IMR-90 (cell line): ENCODE results near the gene KRTAP10-7. TPM values are rescaled to one million over a fixed set of nuclear protein-coding genes. Genes with fewer than 3 reads are reported as not detected.

Experiments
- ATAC-seq: fragments of 200-7000 bp; cut with Tn5 transposase; 2 replicates; pipeline ENCODE4 v1.9.1; 2020; ENCODE audit warnings: low read depth, mild to moderate bottlenecking, moderate library complexity
- BruUV-seq: library from RNA; stranded (reverse); fragments of 400-500 nt; replicated peaks from 2 replicates; lab custom pipeline; 2021; lab: Mats Ljungman, UMichigan
- CTCF ChIA-PET: fragments of 300-600 bp; formaldehyde crosslinking; extraction: SDS; loops from one replicate; lab custom pipeline; 2021; ENCODE audit warnings: antibody characterized with exemption; lab: Yijun Ruan, JAX
- POLR2A ChIA-PET: fragments of 300-600 bp; sonication (Branson Sonifier 250); formaldehyde crosslinking; loops from one replicate; lab custom pipeline; 2022; ENCODE audit warnings: antibody characterized with exemption; ENCODE audit not compliant: unreplicated experiment; lab: Charles Lee
- DNase-seq: peaks from one replicate; pipeline ENCODE4 v3.0.0; 2013
- H2AFZ ChIP-seq: replicated peaks from 2 replicates; pipeline ENCODE3; 2013; ENCODE audit warnings: low read length, mild to moderate bottlenecking; ENCODE audit not compliant: poor library complexity
- H2AK5ac ChIP-seq: 2 replicates; pipeline ENCODE4 v1.6.1; 2013; ENCODE audit warnings: low read depth, low read length, inconsistent platforms
- H2AK9ac ChIP-seq: replicated peaks from 2 replicates; pipeline ENCODE3; 2013; ENCODE audit warnings: mild to moderate bottlenecking, low read depth, low read length, moderate library complexity; ENCODE audit not compliant: poor library complexity
- H2BK120ac ChIP-seq: 2 replicates; pipeline ENCODE4 v1.6.1; 2013; ENCODE audit warnings: low read depth, low read length, inconsistent platforms
- H2BK15ac ChIP-seq: 3 replicates; pipeline ENCODE4 v1.6.1; 2013; ENCODE audit warnings: low read depth, low read length, inconsistent platforms
- H2BK20ac ChIP-seq: 2 replicates; pipeline ENCODE4 v1.6.1; 2013; ENCODE audit warnings: low read depth, mild to moderate bottlenecking, inconsistent platforms, low read length, moderate library complexity
- H2BK5ac ChIP-seq: 2 replicates; pipeline ENCODE4 v1.6.1; 2013; ENCODE audit warnings: mild to moderate bottlenecking, low read depth, low read length, inconsistent platforms; ENCODE audit not compliant: poor library complexity, severe bottlenecking
- H3K14ac ChIP-seq: replicated peaks from 2 replicates; pipeline ENCODE4 v1.6.1; 2013; ENCODE audit warnings: low read depth, low read length, inconsistent platforms
- H3K18ac ChIP-seq: 2 replicates; pipeline ENCODE4 v1.6.1; 2013; ENCODE audit warnings: low read depth, low read length, control low read depth
- H3K23ac ChIP-seq: 2 replicates; pipeline ENCODE4 v1.6.1; 2013; ENCODE audit warnings: low read depth, low read length, inconsistent platforms
- H3K27ac ChIP-seq: 2 replicates; pipeline ENCODE4 v1.5.1; 2013; ENCODE audit warnings: mild to moderate bottlenecking, control low read depth, low read length; ENCODE audit not compliant: insufficient read depth
- H3K27me3 ChIP-seq: 2 replicates; pipeline ENCODE4 v1.6.1; 2013; ENCODE audit warnings: low read length; ENCODE audit not compliant: control insufficient read depth, insufficient read depth
- H3K36me3 ChIP-seq: 2 replicates; pipeline ENCODE4 v1.6.1; 2013; ENCODE audit warnings: low read length, mixed read lengths; ENCODE audit not compliant: control insufficient read depth, insufficient read depth
- H3K4ac ChIP-seq: 2 replicates; pipeline ENCODE4 v1.6.1; 2013; ENCODE audit warnings: low read depth, low read length, inconsistent platforms
- H3K4me1 ChIP-seq: 2 replicates; pipeline ENCODE4 v1.6.1; 2013; ENCODE audit warnings: low read length, mixed read lengths; ENCODE audit not compliant: control insufficient read depth, insufficient read depth
- H3K4me2 ChIP-seq: 2 replicates; pipeline ENCODE4 v1.6.1; 2013; ENCODE audit warnings: low read depth, mild to moderate bottlenecking, control low read depth, low read length, moderate library complexity
- H3K4me3 ChIP-seq: 2 replicates; pipeline ENCODE4 v1.5.1; 2013; ENCODE audit warnings: low read depth, mild to moderate bottlenecking, control low read depth, low read length, moderate library complexity; ENCODE audit not compliant: insufficient read depth
- H3K56ac ChIP-seq: 2 replicates; pipeline ENCODE4 v1.6.1; 2013; ENCODE audit warnings: low read length, inconsistent platforms; ENCODE audit not compliant: insufficient read depth; ENCODE audit errors: extremely low read depth
- H3K79me1 ChIP-seq, 2 experiments: 2 replicates each; pipeline ENCODE4 v1.6.1; 2013; ENCODE audit warnings: low read length in 2 of 2, inconsistent platforms in 1 of 2, low read depth in 1 of 2
- H3K9ac ChIP-seq: 2 replicates; pipeline ENCODE4 v1.6.1; 2013; ENCODE audit warnings: low read depth, low read length, control low read depth
- H3K9me1 ChIP-seq: 2 replicates; pipeline ENCODE4 v1.6.1; 2013; ENCODE audit warnings: low read length, inconsistent platforms; ENCODE audit not compliant: insufficient read depth
- H3K9me3 ChIP-seq: 2 replicates; pipeline ENCODE4 v1.6.1; 2013; ENCODE audit warnings: low read length; ENCODE audit not compliant: control insufficient read depth, insufficient read depth
- H4K20me1 ChIP-seq: 2 replicates; pipeline ENCODE4 v1.6.1; 2013; ENCODE audit warnings: low read length, inconsistent platforms; ENCODE audit not compliant: insufficient read depth
- H4K5ac ChIP-seq: 2 replicates; pipeline ENCODE4 v1.6.1; 2013; ENCODE audit warnings: mild to moderate bottlenecking, low read depth, low read length, control low read depth
- H4K8ac ChIP-seq, 2 experiments: 2 replicates each; pipeline ENCODE4 v1.6.1; 2013; ENCODE audit warnings: low read depth in 2 of 2, low read length in 2 of 2, control low read depth in 1 of 2, inconsistent platforms in 1 of 2
- H4K91ac ChIP-seq: 2 replicates; pipeline ENCODE4 v1.6.1; 2013; ENCODE audit warnings: low read depth, low read length, inconsistent platforms; ENCODE audit not compliant: insufficient read depth
- BHLHE40 ChIP-seq: fragments of 150-350 bp; IDR thresholded peaks from 2 replicates; pipeline ENCODE4 v1.6.1; 2016; ENCODE audit warnings: mild to moderate bottlenecking, low read depth, low read length
- CEBPB ChIP-seq: IDR thresholded peaks from 2 replicates; pipeline ENCODE4 v1.6.1; 2012; ENCODE audit warnings: low read depth, low read length, improper control_type of control experiment
- CHD1 ChIP-seq: IDR thresholded peaks from 2 replicates; pipeline ENCODE4 v1.6.1; 2012; ENCODE audit warnings: low read depth, low read length, improper control_type of control experiment
- FOS ChIP-seq: fragments of 150-350 bp; IDR thresholded peaks from 2 replicates; pipeline ENCODE4 v1.6.1; 2016; ENCODE audit warnings: low read depth, low read length
- MAFK ChIP-seq: IDR thresholded peaks from 2 replicates; pipeline ENCODE4 v1.6.1; 2012; ENCODE audit warnings: low read depth, low read length, improper control_type of control experiment
- MAZ ChIP-seq: IDR thresholded peaks from 2 replicates; pipeline ENCODE4 v1.6.1; 2012; ENCODE audit warnings: low read depth, mild to moderate bottlenecking, low read length, improper control_type of control experiment, moderate library complexity, borderline replicate concordance
- MXI1 ChIP-seq: IDR thresholded peaks from 2 replicates; pipeline ENCODE4 v1.6.1; 2012; ENCODE audit warnings: low read depth, mild to moderate bottlenecking, low read length, moderate library complexity, borderline replicate concordance
- NFE2L2 ChIP-seq: fragments of 150-350 bp; IDR thresholded peaks from 2 replicates; pipeline ENCODE4 v1.6.1; 2016; ENCODE audit warnings: low read depth, mild to moderate bottlenecking, low read length
- POLR2A ChIP-seq: IDR thresholded peaks from 2 replicates; pipeline ENCODE4 v1.6.1; 2012; ENCODE audit warnings: mild to moderate bottlenecking, low read depth, low read length
- RAD21 ChIP-seq: IDR thresholded peaks from 2 replicates; pipeline ENCODE4 v1.6.1; 2012; ENCODE audit warnings: low read length, improper control_type of control experiment
- RCOR1 ChIP-seq: IDR thresholded peaks from 2 replicates; pipeline ENCODE4 v1.6.1; 2012; ENCODE audit warnings: mild to moderate bottlenecking, low read length, improper control_type of control experiment; ENCODE audit not compliant: insufficient replicate concordance
- RFX5 ChIP-seq: IDR thresholded peaks from 2 replicates; pipeline ENCODE4 v1.8.0; 2012; ENCODE audit warnings: low read depth, mild to moderate bottlenecking, low read length, moderate library complexity
- SMC3 ChIP-seq: fragments of 150-350 bp; IDR thresholded peaks from 2 replicates; pipeline ENCODE4 v1.6.1; 2016; ENCODE audit warnings: low read depth, mild to moderate bottlenecking, antibody characterized with exemption, low read length, moderate library complexity
- WGBS, 2 experiments: methylation state at CpG; one replicate each; pipeline versions ENCODE4 v1.1.5 to v1.1.7; 2013; ENCODE audit warnings: missing lambda C conversion rate in 2 of 2; ENCODE audit not compliant: insufficient read length in 1 of 2; ENCODE audit errors: extremely low coverage in 2 of 2; 5-methylcytosine and 5-hydroxymethylcytosine counted together
- dilution Hi-C: fragments of 300-500 bp; cut with HindIII; formaldehyde crosslinking; loops from one replicate; pipeline ENCODE4 v1.14.3; 2018; ENCODE audit warnings: low sequenced_read_pairs; ENCODE audit not compliant: unreplicated experiment
- in situ Hi-C: fragments of 300-500 bp; cut with MboI; formaldehyde crosslinking; loops from 3 replicates; pipeline ENCODE4 v1.14.3; 2019; ENCODE audit warnings: low sequenced_read_pairs, inconsistent platforms, mixed read lengths
- intact Hi-C: fragments of 100-400 bp; cut with micrococcal nuclease; formaldehyde crosslinking; loops from 2 replicates; pipeline ENCODE4 v1.10.0; 2022
- polyA plus RNA-seq, 3 experiments: library from polyadenylated mRNA; depleted of rRNA; stranded (reverse); fragments of >200 nt; gene quantifications; 2 replicates each; pipeline ENCODE4 v1.2.3, GENCODE V29; 2012; ENCODE audit warnings: low replicate concordance in 1 of 3
- total RNA-seq: library from RNA; depleted of rRNA; stranded (reverse); fragments of >200 nt; gene quantifications from 2 replicates; pipeline ENCODE4 v1.2.3, GENCODE V29; 2012
- TF ChIP-seq, protein P1 (sequence below): fragments of 150-350 bp; IDR thresholded peaks from 2 replicates; pipeline ENCODE4 v1.6.1; 2017; ENCODE audit warnings: mild to moderate bottlenecking, antibody characterized with exemption, low read length, low read depth
- TF ChIP-seq, protein P2 (sequence below): fragments of 150-350 bp; IDR thresholded peaks from 2 replicates; pipeline ENCODE4 v1.6.1; 2016; ENCODE audit warnings: low read depth, mild to moderate bottlenecking, low read length, moderate library complexity, borderline replicate concordance
- TF ChIP-seq, protein P3 (sequence below): conservative IDR thresholded peaks from 2 replicates; pipeline ENCODE4 v1.5.1; 2012; ENCODE audit warnings: mild to moderate bottlenecking, low read depth, low read length, improper control_type of control experiment

KRTAP10-7 gene
- total and polyA plus RNA-seq, 2 of the 4 experiments (the other 2 are of a cell fraction): not detected

DNA sequence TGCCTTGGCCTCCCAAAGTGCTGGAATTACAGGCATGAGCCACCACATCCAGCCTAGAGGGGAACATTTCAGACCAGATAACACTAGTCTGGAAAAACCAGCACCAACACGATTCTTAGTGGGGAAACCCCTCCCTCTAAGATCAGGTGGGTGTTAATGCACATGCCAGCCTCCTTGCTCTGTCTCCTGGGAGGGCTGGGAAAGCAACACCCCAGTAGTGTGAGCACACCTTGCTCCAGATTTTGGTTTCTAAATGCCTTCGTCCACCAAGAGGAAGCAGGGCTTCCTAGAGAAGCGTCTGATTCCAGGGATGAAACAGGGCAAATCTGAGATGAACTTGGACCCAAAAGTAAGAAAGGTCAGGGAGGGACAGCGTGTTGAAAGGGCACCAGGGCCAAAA lies 29.1 kb upstream of the KRTAP10-7 start:
- no peak overlapping the region for H2AFZ ChIP-seq
- dilution Hi-C loops (no loop called here), in situ Hi-C loops (no loop called here), intact Hi-C loops (no loop called here)
- no peak overlapping the region for H3K23ac ChIP-seq
- no peak overlapping the region for H2AK9ac ChIP-seq
- DNase-seq: no peak
- H3K4ac ChIP-seq: no peak overlapping the region
- H4K91ac ChIP-seq: no peak overlapping the region
- H4K20me1 ChIP-seq: no peaks in the 10 kb centered on the region
- no peak overlapping the region for H2BK15ac ChIP-seq
- ChIA-PET POLR2A (no interaction called here), CTCF (no interaction called here)
- no TSS peak for BruUV-seq
- no peak overlapping the region for H2BK120ac ChIP-seq
- H4K5ac ChIP-seq: no peak overlapping the region
- peaks cover 3% of the 10 kb centered on the region; the same call in 1 of the 2 replicates for H3K27me3 ChIP-seq
- WGBS, 2 experiments: no CpG with 5 or more reads among the region's 4 CpGs
- H2BK20ac ChIP-seq: no peak overlapping the region
- no peak overlapping the region for H3K4me2 ChIP-seq
- H4K8ac ChIP-seq: no peak overlapping the region
- no peak overlapping the region for H3K27ac ChIP-seq
- no peak overlapping the region for H3K56ac ChIP-seq
- H3K18ac ChIP-seq: no peak overlapping the region
- peaks cover 4% of the 10 kb centered on the region for H3K9me3 ChIP-seq
- H3K79me1 ChIP-seq: no peaks in the 10 kb centered on the region
- H2BK5ac ChIP-seq: no peak overlapping the region
- H3K14ac ChIP-seq: no peak overlapping the region
- no peak overlapping the region for H3K4me3 ChIP-seq
- H3K36me3 ChIP-seq: no peaks in the 10 kb centered on the region
- no peak overlapping the region for H3K9ac ChIP-seq
- TF ChIP-seq, protein P1, sequence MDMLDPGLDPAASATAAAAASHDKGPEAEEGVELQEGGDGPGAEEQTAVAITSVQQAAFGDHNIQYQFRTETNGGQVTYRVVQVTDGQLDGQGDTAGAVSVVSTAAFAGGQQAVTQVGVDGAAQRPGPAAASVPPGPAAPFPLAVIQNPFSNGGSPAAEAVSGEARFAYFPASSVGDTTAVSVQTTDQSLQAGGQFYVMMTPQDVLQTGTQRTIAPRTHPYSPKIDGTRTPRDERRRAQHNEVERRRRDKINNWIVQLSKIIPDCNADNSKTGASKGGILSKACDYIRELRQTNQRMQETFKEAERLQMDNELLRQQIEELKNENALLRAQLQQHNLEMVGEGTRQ: no peak
- TF ChIP-seq CHD1 (no peak), BHLHE40 (no peak), SMC3 (no peak), RAD21 (no peak), POLR2A (no peak), MAZ (no peak), FOS (no peak), MAFK (no peak), RFX5 (no peak), RCOR1 (no peak), NFE2L2 (no peak), MXI1 (no peak), CEBPB (no peak)
- TF ChIP-seq, protein P2, sequence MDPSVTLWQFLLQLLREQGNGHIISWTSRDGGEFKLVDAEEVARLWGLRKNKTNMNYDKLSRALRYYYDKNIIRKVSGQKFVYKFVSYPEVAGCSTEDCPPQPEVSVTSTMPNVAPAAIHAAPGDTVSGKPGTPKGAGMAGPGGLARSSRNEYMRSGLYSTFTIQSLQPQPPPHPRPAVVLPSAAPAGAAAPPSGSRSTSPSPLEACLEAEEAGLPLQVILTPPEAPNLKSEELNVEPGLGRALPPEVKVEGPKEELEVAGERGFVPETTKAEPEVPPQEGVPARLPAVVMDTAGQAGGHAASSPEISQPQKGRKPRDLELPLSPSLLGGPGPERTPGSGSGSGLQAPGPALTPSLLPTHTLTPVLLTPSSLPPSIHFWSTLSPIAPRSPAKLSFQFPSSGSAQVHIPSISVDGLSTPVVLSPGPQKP: no peak
- TF ChIP-seq, protein P3, sequence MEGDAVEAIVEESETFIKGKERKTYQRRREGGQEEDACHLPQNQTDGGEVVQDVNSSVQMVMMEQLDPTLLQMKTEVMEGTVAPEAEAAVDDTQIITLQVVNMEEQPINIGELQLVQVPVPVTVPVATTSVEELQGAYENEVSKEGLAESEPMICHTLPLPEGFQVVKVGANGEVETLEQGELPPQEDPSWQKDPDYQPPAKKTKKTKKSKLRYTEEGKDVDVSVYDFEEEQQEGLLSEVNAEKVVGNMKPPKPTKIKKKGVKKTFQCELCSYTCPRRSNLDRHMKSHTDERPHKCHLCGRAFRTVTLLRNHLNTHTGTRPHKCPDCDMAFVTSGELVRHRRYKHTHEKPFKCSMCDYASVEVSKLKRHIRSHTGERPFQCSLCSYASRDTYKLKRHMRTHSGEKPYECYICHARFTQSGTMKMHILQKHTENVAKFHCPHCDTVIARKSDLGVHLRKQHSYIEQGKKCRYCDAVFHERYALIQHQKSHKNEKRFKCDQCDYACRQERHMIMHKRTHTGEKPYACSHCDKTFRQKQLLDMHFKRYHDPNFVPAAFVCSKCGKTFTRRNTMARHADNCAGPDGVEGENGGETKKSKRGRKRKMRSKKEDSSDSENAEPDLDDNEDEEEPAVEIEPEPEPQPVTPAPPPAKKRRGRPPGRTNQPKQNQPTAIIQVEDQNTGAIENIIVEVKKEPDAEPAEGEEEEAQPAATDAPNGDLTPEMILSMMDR: no peak
- no peak for ATAC-seq
- H3K9me1 ChIP-seq: no peaks in the 10 kb centered on the region
- no peaks in the 10 kb centered on the region for H3K4me1 ChIP-seq
- H2AK5ac ChIP-seq: no peak overlapping the region
